Stimulated activated CD4-positive, alpha-beta T cell treated with anti-CD3 and anti-CD28 coated beads, Interleukin-4, amount 100 ng/mL, for 24 hours (primary cell): Measurements from ENCODE around the gene AGMAT.

ENCODE experiments used
- DNase-seq: peaks from one replicate; pipeline ENCODE4 v3.0.0-alpha.2; 2020

The AGMAT gene

GRCh38 chr1:15584489-15585363 is at the start of gene AGMAT:
AGMAT (minus strand) TSS chr1:15585051; CDS start chr1:15584967, 84 bp downstream.
- DNase-seq, result peak; percentile 72

GRCh38 chr1:15633756-15634420 is 49.0 kb upstream of the AGMAT start:
- DNase-seq, result no peak

GRCh38 chr1:15628003-15628402 is 43.2 kb upstream of the AGMAT start:
- DNase-seq, result no peak

- no peak for DNase-seq
These were observed 42.6 kb upstream of the AGMAT start for GRCh38 chr1:15627343-15627988.

- DNase-seq, result no peak
These were observed 41.6 kb upstream of the AGMAT start for GRCh38 chr1:15626269-15626950.

- no peak for DNase-seq
These were observed 40.4 kb upstream of the AGMAT start for GRCh38 chr1:15625056-15625917.

GRCh38 chr1:15624133-15624714 is 39.4 kb upstream of the AGMAT start:
- DNase-seq, result no peak

GRCh38 chr1:15623435-15623834 is 38.6 kb upstream of the AGMAT start:
- DNase-seq, result no peak

- no peak for DNase-seq
These were observed 38.0 kb upstream of the AGMAT start for GRCh38 chr1:15622712-15623373.

GRCh38 chr1:15621975-15622374 is 37.1 kb upstream of the AGMAT start:
- no peak for DNase-seq

GRCh38 chr1:15620902-15621682 is 36.2 kb upstream of the AGMAT start:
- no peak for DNase-seq

GRCh38 chr1:15620155-15620545 is 35.3 kb upstream of the AGMAT start:
- no peak for DNase-seq

- DNase-seq, result no peak
These were observed 34.0 kb upstream of the AGMAT start for GRCh38 chr1:15618655-15619525.

- no peak for DNase-seq
These were observed 33.3 kb upstream of the AGMAT start for GRCh38 chr1:15618077-15618654.

GRCh38 chr1:15617173-15618076 is 32.6 kb upstream of the AGMAT start, which contains the start of gene DDI2:
DDI2 (plus strand) TSS chr1:15617458; CDS start chr1:15617671, 213 bp downstream.
- peak; percentile 94 for DNase-seq

GRCh38 chr1:15616373-15617172 is 31.7 kb upstream of the AGMAT start:
- peak; percentile 11 for DNase-seq

- no peak for DNase-seq
These were observed 25.3 kb upstream of the AGMAT start for GRCh38 chr1:15610167-15610566.
